Epithelial cell of esophagus (primary cell): ENCODE data around the gene DLGAP1.

Source experiments
- DNase-seq: peaks from one replicate; pipeline ENCODE4 v3.0.0; 2010; ENCODE audit warnings: low read depth
- H3K4me3 ChIP-seq: 2 replicates; pipeline ENCODE4 v1.5.1; 2011; ENCODE audit warnings: mild to moderate bottlenecking, low read length, control low read depth
- TF ChIP-seq, protein P1 (sequence below): IDR thresholded peaks from 2 replicates; pipeline ENCODE4 v1.5.1; 2011; ENCODE audit warnings: low read depth, mild to moderate bottlenecking, low read length, control low read depth, inconsistent platforms; ENCODE audit not compliant: insufficient read depth; ENCODE audit errors: missing control alignments

The DLGAP1 gene

DNA sequence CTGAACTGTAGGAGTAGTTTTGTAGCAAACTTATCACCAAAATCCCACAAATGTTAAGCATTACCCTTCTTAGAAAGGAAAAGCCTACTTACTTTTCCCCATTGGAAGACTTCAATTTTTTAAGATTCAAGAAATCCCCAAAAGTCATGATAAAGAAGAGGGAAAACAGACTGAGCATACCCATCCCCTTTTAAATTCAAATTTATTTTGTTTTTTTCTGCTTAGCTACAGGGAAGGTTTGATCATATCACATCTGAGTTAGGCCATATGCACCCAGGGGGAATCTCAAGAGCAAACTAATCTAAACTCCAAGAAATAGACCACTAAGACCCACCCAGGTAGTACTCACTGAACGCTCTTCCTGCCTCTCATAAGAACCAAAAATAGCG is 830.6 kb downstream of the DLGAP1 start:
- no peak overlapping the region for H3K4me3 ChIP-seq
- no peak for DNase-seq
- TF ChIP-seq, protein P1, sequence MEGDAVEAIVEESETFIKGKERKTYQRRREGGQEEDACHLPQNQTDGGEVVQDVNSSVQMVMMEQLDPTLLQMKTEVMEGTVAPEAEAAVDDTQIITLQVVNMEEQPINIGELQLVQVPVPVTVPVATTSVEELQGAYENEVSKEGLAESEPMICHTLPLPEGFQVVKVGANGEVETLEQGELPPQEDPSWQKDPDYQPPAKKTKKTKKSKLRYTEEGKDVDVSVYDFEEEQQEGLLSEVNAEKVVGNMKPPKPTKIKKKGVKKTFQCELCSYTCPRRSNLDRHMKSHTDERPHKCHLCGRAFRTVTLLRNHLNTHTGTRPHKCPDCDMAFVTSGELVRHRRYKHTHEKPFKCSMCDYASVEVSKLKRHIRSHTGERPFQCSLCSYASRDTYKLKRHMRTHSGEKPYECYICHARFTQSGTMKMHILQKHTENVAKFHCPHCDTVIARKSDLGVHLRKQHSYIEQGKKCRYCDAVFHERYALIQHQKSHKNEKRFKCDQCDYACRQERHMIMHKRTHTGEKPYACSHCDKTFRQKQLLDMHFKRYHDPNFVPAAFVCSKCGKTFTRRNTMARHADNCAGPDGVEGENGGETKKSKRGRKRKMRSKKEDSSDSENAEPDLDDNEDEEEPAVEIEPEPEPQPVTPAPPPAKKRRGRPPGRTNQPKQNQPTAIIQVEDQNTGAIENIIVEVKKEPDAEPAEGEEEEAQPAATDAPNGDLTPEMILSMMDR: no peak

DNA sequence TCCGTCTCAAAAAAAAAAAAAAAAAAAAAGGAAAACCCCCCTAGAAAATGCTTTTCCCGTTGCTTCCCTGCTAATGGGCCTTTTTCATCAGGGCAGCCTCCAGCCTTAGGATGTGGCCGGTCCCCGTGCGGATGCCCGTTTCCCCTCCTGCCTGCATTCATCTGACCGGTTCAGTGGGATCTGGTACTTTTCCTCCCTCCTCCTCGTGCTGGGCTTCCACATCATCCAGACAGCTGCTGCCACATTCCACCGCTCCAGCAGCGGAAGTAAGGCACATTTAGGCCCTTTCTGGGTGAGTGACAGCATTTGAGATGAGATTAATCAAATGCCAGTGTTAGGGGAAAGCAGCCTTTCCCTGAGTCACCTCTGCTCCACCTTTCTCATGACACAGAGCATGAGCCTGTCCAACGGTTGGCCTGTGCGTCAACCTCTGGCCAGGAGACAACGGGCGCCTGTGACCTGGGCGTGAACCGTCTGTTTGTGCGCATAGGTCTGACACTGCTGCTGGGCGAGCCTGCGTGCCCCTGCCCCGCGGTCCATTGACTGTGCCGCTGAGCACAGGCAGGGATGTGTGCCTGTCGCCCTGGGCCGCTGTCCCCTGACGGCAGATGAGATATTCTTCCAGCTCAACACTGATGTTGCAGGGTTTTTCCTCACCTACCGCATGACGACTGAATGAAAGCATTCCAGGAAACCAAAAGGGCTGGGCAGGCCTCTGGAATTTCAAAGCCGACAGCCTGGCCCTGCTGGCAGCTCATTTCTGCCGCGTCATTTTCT is 831.1 kb downstream of the DLGAP1 start:
- DNase-seq: peak; percentile 96
- no peak overlapping the region for H3K4me3 ChIP-seq
- TF ChIP-seq, protein P1: no peak

DNA sequence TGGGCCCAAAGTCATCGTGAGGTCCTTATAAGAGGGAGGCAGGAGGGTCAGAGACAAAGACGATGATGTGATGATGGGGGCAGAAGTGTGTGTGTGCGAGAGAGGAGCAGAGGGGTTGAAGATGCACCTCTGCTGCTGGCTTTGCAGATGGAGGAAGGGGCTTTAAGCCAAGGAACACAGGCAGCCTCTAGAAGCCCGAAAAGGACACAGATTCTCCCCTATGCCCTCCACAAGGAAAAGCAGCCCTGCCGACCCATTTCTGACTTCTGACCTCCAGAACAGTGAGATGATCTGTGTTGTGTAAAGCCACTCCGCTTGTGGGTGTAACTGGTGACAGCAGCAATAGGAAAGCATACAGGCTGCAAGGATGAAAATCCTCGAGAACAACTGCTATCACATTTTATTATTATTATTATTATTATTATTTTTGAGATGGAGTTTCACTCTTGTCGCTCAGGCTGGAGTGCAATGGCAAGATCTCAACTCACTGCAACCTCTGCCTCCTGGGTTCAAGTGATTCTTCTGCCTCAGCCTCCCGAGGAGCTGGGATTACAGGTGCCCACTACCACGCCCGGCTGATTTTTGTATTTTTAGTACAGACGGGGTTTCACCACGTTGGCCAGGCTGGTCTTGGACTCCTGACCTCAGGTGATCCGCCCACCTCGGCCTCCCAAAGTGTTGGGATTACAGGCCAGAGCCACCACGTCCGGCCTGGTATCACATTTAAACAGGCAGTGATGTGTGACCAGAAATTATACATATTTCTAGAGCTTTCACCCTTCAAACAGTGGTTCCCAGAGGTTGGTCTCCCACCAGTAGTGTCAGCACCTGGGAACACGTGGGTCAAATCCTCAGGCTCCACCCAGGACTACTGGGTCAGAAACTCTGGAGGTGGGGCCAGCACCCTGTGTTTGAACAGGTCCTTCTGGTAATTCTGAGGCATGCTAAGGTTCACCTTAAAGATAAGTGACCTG is 834.7 kb downstream of the DLGAP1 start:
- no peak for DNase-seq
- no peak overlapping the region for H3K4me3 ChIP-seq
- TF ChIP-seq, protein P1: no peak

DNA sequence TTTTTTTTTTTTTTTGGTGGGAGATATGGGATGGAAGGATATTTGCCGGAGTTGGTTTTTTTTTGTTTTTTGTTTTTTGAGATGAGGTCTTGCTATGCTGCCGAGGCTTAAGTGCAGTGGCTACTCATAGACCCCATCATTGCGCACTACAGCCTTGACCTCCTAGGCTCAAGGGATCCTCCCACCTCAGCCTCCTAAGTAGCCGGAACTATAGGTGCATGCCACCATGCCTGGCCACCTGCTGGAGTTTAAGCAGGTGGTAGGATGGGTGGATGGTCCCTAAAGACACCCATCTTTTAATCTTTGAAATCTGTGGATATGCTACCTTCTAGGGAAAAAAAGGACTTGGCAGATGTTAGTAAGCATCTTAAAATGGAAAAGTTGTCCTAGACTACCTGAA is 835.4 kb downstream of the DLGAP1 start:
- TF ChIP-seq, protein P1: no peak
- no peak for DNase-seq
- H3K4me3 ChIP-seq: no peak overlapping the region

DNA sequence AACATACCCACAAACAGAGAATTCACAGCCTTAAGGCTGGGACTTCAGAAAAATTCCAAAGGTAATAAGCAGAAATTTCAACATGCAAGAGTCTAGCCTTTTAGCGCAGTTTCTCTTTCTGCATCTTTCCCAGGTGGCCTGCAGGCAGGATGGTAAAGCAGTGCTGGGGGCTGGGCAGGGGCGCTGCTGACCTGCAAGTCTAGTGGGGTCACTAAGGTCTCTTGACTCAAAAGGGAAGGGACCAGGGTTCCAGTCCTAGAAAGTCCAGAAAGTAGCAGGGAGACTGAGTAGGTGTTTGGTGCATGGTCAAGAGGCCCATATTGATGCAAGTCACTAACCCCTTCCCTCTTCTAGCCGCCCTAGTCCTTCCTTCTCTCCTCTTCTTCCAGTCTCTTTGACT is 835.9 kb downstream of the DLGAP1 start:
- DNase-seq: no peak
- TF ChIP-seq, protein P1: no peak
- H3K4me3 ChIP-seq: no peak overlapping the region

DNA sequence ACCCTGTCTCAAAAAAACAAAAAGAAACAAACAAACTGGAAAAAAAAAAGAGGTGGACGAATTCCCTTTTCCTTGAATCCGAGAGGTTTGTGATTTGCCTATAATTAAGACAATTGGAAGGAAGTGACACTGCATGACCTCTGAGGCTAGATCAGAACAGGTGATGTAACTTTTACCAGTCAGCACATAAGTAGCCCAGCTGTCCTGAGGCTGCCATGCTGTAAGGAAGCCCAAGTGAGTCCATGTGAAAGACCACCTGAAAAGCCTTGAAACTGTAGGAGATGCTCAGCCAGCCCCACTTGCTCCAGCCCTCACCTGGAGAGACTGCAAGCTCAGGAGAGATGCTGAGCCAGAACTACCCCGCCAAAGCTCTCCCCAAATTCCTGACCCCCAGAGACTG is 838.4 kb downstream of the DLGAP1 start:
- H3K4me3 ChIP-seq: no peak overlapping the region
- DNase-seq: no peak
- TF ChIP-seq, protein P1: no peak
